H9 (cell line): ENCODE data around the gene CDK15. TPM values are rescaled to one million over a fixed set of nuclear protein-coding genes. Genes with fewer than 3 reads are reported as not detected.

ENCODE experiments used
- DNase-seq: peaks from one replicate; pipeline ENCODE4 v3.0.0-alpha.2; 2017
- H2AFZ ChIP-seq: one replicate; pipeline ENCODE4 v1.6.1; 2013; ENCODE audit warnings: mild to moderate bottlenecking, low read length, control low read depth, moderate library complexity
- H2AK5ac ChIP-seq: 2 replicates; pipeline ENCODE4 v1.6.1; 2013; ENCODE audit warnings: low read length, control low read depth, mixed read lengths; ENCODE audit not compliant: insufficient read length
- H2BK120ac ChIP-seq: one replicate; pipeline ENCODE4 v1.6.1; 2013; ENCODE audit warnings: low read depth, mild to moderate bottlenecking, low read length, control low read depth, inconsistent platforms; ENCODE audit not compliant: poor library complexity, severe bottlenecking
- H2BK12ac ChIP-seq: 2 replicates; pipeline ENCODE4 v1.6.1; 2013; ENCODE audit warnings: low read length, control low read depth, mixed read lengths, low read depth; ENCODE audit not compliant: insufficient read length
- H2BK15ac ChIP-seq: 2 replicates; pipeline ENCODE4 v1.6.1; 2013; ENCODE audit warnings: low read depth, low read length, control low read depth
- H2BK20ac ChIP-seq: one replicate; pipeline ENCODE4 v1.6.1; 2013; ENCODE audit warnings: low read depth, mild to moderate bottlenecking, low read length, control low read depth, inconsistent platforms; ENCODE audit not compliant: poor library complexity, severe bottlenecking
- H2BK5ac ChIP-seq: 2 replicates; pipeline ENCODE4 v1.6.1; 2013; ENCODE audit warnings: low read length, control low read depth, mixed read lengths; ENCODE audit not compliant: insufficient read length
- H3K14ac ChIP-seq: 2 replicates; pipeline ENCODE4 v1.6.1; 2013; ENCODE audit warnings: low read length, control low read depth; ENCODE audit not compliant: insufficient read depth
- H3K18ac ChIP-seq: 2 replicates; pipeline ENCODE4 v1.6.1; 2013; ENCODE audit warnings: low read depth, mild to moderate bottlenecking, mixed read lengths, low read length, control low read depth; ENCODE audit not compliant: insufficient read length
- H3K23ac ChIP-seq: 2 replicates; pipeline ENCODE4 v1.6.1; 2013; ENCODE audit warnings: low read length, control low read depth, mixed read lengths, low read depth; ENCODE audit not compliant: insufficient read length
- H3K23me2 ChIP-seq: 2 replicates; pipeline ENCODE4 v1.6.1; 2013; ENCODE audit warnings: low read depth, mild to moderate bottlenecking, mixed read lengths, low read length, control low read depth; ENCODE audit not compliant: insufficient read length, poor library complexity, severe bottlenecking
- H3K27ac ChIP-seq: 2 replicates; pipeline ENCODE4 v1.5.1; 2013; ENCODE audit warnings: low read length, control low read depth, mixed read lengths, low read depth; ENCODE audit not compliant: insufficient read length
- H3K27me3 ChIP-seq: 2 replicates; pipeline ENCODE4 v1.6.1; 2013; ENCODE audit warnings: low read length, control low read depth, inconsistent platforms; ENCODE audit not compliant: insufficient read depth
- H3K4ac ChIP-seq: 2 replicates; pipeline ENCODE4 v1.6.1; 2013; ENCODE audit warnings: low read depth, mild to moderate bottlenecking, control low read depth, inconsistent platforms, low read length, moderate library complexity
- H3K4me1 ChIP-seq: 2 replicates; pipeline ENCODE4 v1.6.1; 2013; ENCODE audit warnings: low read length, control low read depth, inconsistent platforms; ENCODE audit not compliant: insufficient read depth
- H3K4me2 ChIP-seq: 2 replicates; pipeline ENCODE4 v1.6.1; 2013; ENCODE audit warnings: low read length, control low read depth, mixed read lengths; ENCODE audit not compliant: insufficient read length, insufficient read depth
- H3K56ac ChIP-seq: 2 replicates; pipeline ENCODE4 v1.6.1; 2013; ENCODE audit warnings: low read depth, mild to moderate bottlenecking, mixed read lengths, low read length, control low read depth; ENCODE audit not compliant: insufficient read length
- H3K79me1 ChIP-seq: 2 replicates; pipeline ENCODE4 v1.6.1; 2013; ENCODE audit warnings: low read depth, mild to moderate bottlenecking, moderate library complexity, low read length, control low read depth, inconsistent platforms; ENCODE audit not compliant: insufficient read depth, poor library complexity, severe bottlenecking
- H3K79me2 ChIP-seq: 2 replicates; pipeline ENCODE4 v1.6.1; 2013; ENCODE audit warnings: low read length, control low read depth, inconsistent platforms; ENCODE audit not compliant: insufficient read depth
- H3K9ac ChIP-seq: 2 replicates; pipeline ENCODE4 v1.6.1; 2013; ENCODE audit warnings: low read length, control low read depth, mixed read lengths; ENCODE audit not compliant: insufficient read length; ENCODE audit errors: extremely low read depth
- H3K9me3 ChIP-seq: one replicate; pipeline ENCODE4 v1.6.1; 2013; ENCODE audit warnings: low read depth, low read length, inconsistent platforms; ENCODE audit not compliant: control insufficient read depth
- H3T11ph ChIP-seq: one replicate; pipeline ENCODE4 v1.6.1; 2013; ENCODE audit warnings: mild to moderate bottlenecking, low read length, control low read depth, inconsistent platforms
- H4K20me1 ChIP-seq: one replicate; pipeline ENCODE4 v1.6.1; 2013; ENCODE audit not compliant: control insufficient read depth, insufficient read length, insufficient read depth
- H4K5ac ChIP-seq: 2 replicates; pipeline ENCODE4 v1.6.1; 2013; ENCODE audit warnings: low read depth, mild to moderate bottlenecking, mixed read lengths, low read length, control low read depth; ENCODE audit not compliant: insufficient read length
- H4K8ac ChIP-seq: replicated peaks from 2 replicates; pipeline ENCODE4 v1.6.1; 2013; ENCODE audit warnings: low read length, control low read depth, mixed read lengths, low read depth; ENCODE audit not compliant: insufficient read length
- H4K91ac ChIP-seq: 2 replicates; pipeline ENCODE4 v1.6.1; 2013; ENCODE audit warnings: low read depth, mild to moderate bottlenecking, moderate library complexity, mixed read lengths, low read length, control low read depth; ENCODE audit not compliant: insufficient read length
- H3K27ac Mint-ChIP-seq, 3 experiments: 2 replicates in 2 of 3; 3 replicates in 1 of 3; pipeline ENCODE4 v1.8.0; 2020 to 2021; ENCODE audit warnings: mixed read lengths in 3 of 3, mild to moderate bottlenecking in 1 of 3, moderate library complexity in 1 of 3
- H3K27me3 Mint-ChIP-seq: 2 replicates; pipeline ENCODE4 v1.8.0; 2021; ENCODE audit warnings: low read depth, mild to moderate bottlenecking, moderate library complexity, mixed read lengths
- H3K36me3 Mint-ChIP-seq, 3 experiments: 2 replicates in 2 of 3; 3 replicates in 1 of 3; pipeline ENCODE4 v1.8.0; 2020 to 2021; ENCODE audit warnings: low read depth in 3 of 3, mixed read lengths in 3 of 3; ENCODE audit not compliant: insufficient read depth in 1 of 3
- H3K4me1 Mint-ChIP-seq, 2 experiments: 2 replicates each; pipeline ENCODE4 v1.8.0; 2020; ENCODE audit warnings: mixed read lengths in 2 of 2
- H3K4me3 Mint-ChIP-seq, 2 experiments: 2 replicates in 1 of 2; 3 replicates in 1 of 2; pipeline ENCODE4 v1.8.0; 2020 to 2021; ENCODE audit warnings: mild to moderate bottlenecking in 2 of 2, mixed read lengths in 2 of 2, moderate library complexity in 1 of 2
- H3K9me3 Mint-ChIP-seq, 2 experiments: 2 replicates in 1 of 2; 3 replicates in 1 of 2; pipeline ENCODE4 v1.8.0; 2020; ENCODE audit warnings: mild to moderate bottlenecking in 2 of 2, mixed read lengths in 2 of 2, moderate library complexity in 1 of 2
- CTCF ChIP-seq: fragments of 200-600 bp; sonication (generic); conservative IDR thresholded peaks from 3 replicates; pipeline ENCODE4 v1.8.0; 2021; ENCODE audit warnings: antibody characterized with exemption, mild to moderate bottlenecking
- WGBS: extraction: QIAGEN DNeasy Blood & Tissue Kit; methylation state at CpG from one replicate; pipeline ENCODE4 v1.1.7; 2013; ENCODE audit warnings: missing lambda C conversion rate, low lambda C conversion rate, mixed read lengths; ENCODE audit not compliant: insufficient read length; ENCODE audit errors: extremely low coverage; 5-methylcytosine and 5-hydroxymethylcytosine counted together
- total RNA-seq: library from RNA; stranded (reverse); gene quantifications from 2 replicates; pipeline ENCODE4 v1.2.1, GENCODE V29; 2021

CDK15 gene
- total RNA-seq, 1 experiment from 2014 or later: not detected

GRCh38 chr2:201793631-201794030 is 12.7 kb upstream of the CDK15 start:
- Mint-ChIP-seq H3K4me1 (no peaks in the 10 kb centered on the region; a peak in 1 of 4 replicates), H3K27me3 (no peaks in the 10 kb centered on the region), H3K27ac (no peak overlapping the region), H3K9me3 (no peaks in the 10 kb centered on the region), H3K4me3 (no peak overlapping the region), H3K36me3 (no peaks in the 10 kb centered on the region)
- H3K4ac ChIP-seq: no peak overlapping the region
- H3K23me2 ChIP-seq: no peaks in the 10 kb centered on the region
- H3K4me2 ChIP-seq: no peak overlapping the region
- WGBS: no CpG with 5 or more reads among the region's 1 CpG
- H2BK20ac ChIP-seq: no peak overlapping the region
- H3K27ac ChIP-seq: no peak overlapping the region
- no peak overlapping the region for H3K14ac ChIP-seq
- H3K9me3 ChIP-seq: no peaks in the 10 kb centered on the region
- H4K91ac ChIP-seq: no peak overlapping the region
- H2BK120ac ChIP-seq: no peak overlapping the region
- H3K56ac ChIP-seq: no peak overlapping the region
- H2BK15ac ChIP-seq: no peak overlapping the region
- no peak overlapping the region for H4K5ac ChIP-seq
- no peaks in the 10 kb centered on the region for H3K27me3 ChIP-seq
- H2AFZ ChIP-seq: no peak overlapping the region
- H3K79me1 ChIP-seq: no peaks in the 10 kb centered on the region
- TF ChIP-seq CTCF: no peak
- H2BK12ac ChIP-seq: no peak overlapping the region
- H3K9ac ChIP-seq: no peak overlapping the region
- H2BK5ac ChIP-seq: no peak overlapping the region
- no peak overlapping the region for H3T11ph ChIP-seq
- H2AK5ac ChIP-seq: no peak overlapping the region
- no peaks in the 10 kb centered on the region for H4K20me1 ChIP-seq
- H3K23ac ChIP-seq: no peak overlapping the region
- H4K8ac ChIP-seq: no peak overlapping the region
- no peaks in the 10 kb centered on the region for H3K4me1 ChIP-seq
- no peaks in the 10 kb centered on the region for H3K79me2 ChIP-seq
- no peak for DNase-seq
- no peak overlapping the region for H3K18ac ChIP-seq
